Amygdala (tissue), 56 donors: ENCODE measurements around the gene ITPKC.
"Not testable (repeated sequence)": the region's sequence is repeated elsewhere in the genome, so short reads cannot be mapped to it uniquely, and the experiment has no call there.

Source experiments
- DNase-seq, 56 donors: peaks; one replicate each; lab custom pipeline; 2025; lab: John Stamatoyannopoulos, UW

ITPKC gene

GRCh38 chr19:40758491-40758890 lies 41.6 kb downstream of the ITPKC start:
- DNase-seq, result no peak

GRCh38 chr19:40759352-40759751 lies 42.4 kb downstream of the ITPKC start:
- DNase-seq, result no peak

- no peak for DNase-seq
Measured at GRCh38 chr19:40762754-40763470, 46.0 kb downstream of the ITPKC start.

- no peak for DNase-seq
Measured at GRCh38 chr19:40763526-40763925, 46.6 kb downstream of the ITPKC start.

- no peak for DNase-seq
Measured at GRCh38 chr19:40763963-40764362, 47.1 kb downstream of the ITPKC start.

GRCh38 chr19:40766385-40766784 lies 49.5 kb downstream of the ITPKC start:
- not testable (repeated sequence) for DNase-seq

- DNase-seq, result no peak
Measured at GRCh38 chr19:40768869-40769268, 52.0 kb downstream of the ITPKC start.

DNA sequence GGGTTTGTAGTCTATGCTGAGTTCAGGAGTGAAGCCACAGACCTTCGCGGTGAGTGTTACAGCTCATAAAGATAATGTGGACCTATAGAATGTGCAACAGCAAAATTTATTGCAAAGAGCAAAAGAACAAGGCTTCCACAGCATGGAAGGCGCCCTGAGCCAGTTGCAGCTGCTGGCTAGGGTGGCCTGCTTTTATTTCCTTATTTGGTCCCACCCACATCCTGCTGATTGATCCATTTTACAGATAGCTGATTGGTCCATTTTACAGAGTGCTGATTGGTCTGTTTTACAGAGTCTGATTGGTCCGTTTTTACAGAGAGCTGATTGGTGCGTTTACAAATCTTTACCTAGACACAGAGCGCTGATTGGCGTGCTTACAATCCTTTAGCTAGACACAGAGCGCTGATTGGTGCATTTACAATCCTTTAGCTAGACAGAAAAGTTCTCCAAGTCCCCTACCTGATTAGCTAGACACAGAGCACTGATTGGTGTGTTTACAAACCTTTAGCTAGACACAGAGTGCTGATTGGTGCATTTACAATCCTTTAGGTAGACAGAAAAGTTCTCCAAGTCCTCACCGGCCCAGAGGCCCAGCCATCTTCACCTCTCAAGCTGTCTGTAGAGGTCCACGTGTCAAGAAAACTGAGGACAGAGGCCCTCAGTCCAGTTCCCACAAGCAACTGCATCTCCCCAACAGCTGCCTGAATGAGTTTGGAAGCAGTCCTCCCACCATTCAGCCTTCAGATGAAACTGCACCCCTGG lies 54.4 kb downstream of the ITPKC start:
- DNase-seq, result not testable (repeated sequence)

DNA sequence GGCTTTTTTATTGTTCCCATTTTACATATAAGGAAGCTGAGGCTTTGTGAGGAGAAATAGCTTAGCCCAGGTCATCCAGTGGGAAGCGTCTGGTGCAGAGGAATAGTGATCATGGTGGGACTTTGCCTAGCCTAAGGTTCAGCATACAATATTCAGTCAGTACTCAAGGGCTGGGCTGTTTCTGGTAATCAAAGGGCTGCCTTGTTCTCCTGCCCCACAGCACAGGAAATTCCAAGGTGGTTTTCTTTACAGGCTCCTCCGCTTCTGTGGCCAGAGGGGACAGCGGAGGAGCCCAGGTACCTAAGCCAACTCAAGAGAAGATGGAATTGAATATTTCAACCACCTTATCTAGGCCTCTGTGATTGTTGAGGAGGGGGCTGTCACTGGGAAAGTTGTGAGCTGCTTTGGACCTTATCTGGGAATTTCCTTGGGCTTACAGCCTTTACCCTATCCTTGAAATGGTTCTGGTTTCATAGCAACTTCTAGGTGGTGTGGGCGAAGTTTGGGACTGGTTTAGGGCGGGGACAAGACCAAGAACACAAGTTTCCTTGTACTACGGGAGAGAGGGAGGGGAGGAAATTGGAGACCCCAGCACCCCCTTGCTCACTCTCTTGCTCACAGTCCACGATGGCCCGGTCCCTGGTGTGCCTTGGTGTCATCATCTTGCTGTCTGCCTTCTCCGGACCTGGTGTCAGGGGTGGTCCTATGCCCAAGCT lies 58.2 kb downstream of the ITPKC start, which contains the start of gene MIA:
TSS of gene MIA (plus strand) at position 606 of the 716 bp plus-strand sequence. CDS start at position 628, 22 bp downstream.
- no peak for DNase-seq

DNA sequence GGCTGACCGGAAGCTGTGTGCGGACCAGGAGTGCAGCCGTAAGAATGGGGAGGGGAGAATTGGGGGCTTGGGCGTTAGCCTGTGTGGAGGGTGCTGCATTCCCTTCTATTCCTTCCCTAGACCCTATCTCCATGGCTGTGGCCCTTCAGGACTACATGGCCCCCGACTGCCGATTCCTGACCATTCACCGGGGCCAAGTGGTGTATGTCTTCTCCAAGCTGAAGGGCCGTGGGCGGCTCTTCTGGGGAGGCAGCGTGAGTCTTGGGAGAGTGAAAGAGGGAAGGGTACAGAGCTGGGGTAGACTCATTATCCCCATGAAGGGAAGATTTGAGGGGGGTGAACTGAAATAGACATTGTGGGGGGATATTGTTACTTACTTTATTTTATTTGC lies 58.7 kb downstream of the ITPKC start:
- DNase-seq, result no peak

- DNase-seq, result no peak
Measured at GRCh38 chr19:40776364-40776763, 59.5 kb downstream of the ITPKC start.

GRCh38 chr19:40776932-40777644 lies 60.2 kb downstream of the ITPKC start:
- DNase-seq, result peak in 53 of 56 donors; percentile 28 to 96 (median 80)

- peak in 1 of 56 donors; percentile 73 for DNase-seq
Measured at GRCh38 chr19:40777645-40777936, 60.7 kb downstream of the ITPKC start.

- DNase-seq, result peak; percentile 92 to 100 (median 99)
Measured at GRCh38 chr19:40777937-40778705, 61.2 kb downstream of the ITPKC start, which contains the start of gene RAB4B. Gene RAB4B, plus strand, starts transcription at chr19:40778247. Its CDS starts 129 bp downstream, at chr19:40778376.

GRCh38 chr19:40778706-40779284 lies 61.9 kb downstream of the ITPKC start:
- no peak for DNase-seq

- DNase-seq, result no peak
Measured at GRCh38 chr19:40780582-40780981, 63.7 kb downstream of the ITPKC start.

DNA sequence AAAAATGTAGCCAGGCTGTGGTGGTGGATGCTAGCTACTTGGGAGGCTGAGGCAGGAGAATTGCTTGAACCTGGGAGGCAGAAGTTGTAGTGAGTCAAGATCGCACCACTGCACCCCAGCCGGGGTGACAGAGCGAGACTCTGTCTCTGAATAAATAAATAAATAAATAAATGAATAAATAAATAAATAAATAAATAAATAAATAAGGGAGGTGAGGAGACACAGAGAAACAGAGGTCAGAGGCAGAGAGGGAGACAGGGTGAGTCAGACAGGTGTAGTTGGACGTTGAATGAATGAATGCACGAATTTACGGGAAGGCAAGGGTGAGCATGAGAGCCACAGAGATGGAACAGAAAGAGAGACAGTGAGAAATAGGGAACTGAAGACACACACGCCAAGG lies 64.2 kb downstream of the ITPKC start:
- no peak for DNase-seq

- no peak for DNase-seq
Measured at GRCh38 chr19:40783711-40784110, 66.8 kb downstream of the ITPKC start.

DNA sequence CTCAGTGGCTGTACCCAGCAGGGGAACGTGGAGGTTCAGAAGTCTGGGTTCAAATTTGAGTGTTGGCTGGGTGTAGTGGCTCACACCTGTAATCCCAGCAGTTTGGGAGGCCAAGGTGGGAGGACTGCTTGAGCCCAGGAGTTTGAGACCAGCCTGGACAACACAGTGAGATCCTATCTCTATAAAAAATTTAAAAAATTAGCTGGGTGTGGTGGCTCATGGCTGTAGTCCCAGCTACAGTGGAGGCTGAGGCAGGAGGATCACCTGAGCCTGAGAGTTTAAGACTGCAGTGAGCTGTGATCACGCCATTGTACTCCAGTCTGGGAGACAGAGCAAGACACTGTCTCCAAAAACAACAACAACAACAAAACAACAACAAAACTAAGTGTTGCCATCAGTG lies 67.2 kb downstream of the ITPKC start:
- not testable (repeated sequence) for DNase-seq
